ENCODE measurements around the gene FGF14.

- TF ChIP-seq CTCF (IDR thresholded peaks at IDR 0.05) (no peak), POLR2AphosphoS5 (IDR thresholded peaks at IDR 0.05) (no peak), EP300 (IDR thresholded peaks at IDR 0.05; ENCODE audit: low read depth) (no peak)
Measured at GRCh38 chr13:102169471-102170015, 232.3 kb downstream of the FGF14 start.
